ENCODE data around the gene VSIG8.

The VSIG8 gene

DNA sequence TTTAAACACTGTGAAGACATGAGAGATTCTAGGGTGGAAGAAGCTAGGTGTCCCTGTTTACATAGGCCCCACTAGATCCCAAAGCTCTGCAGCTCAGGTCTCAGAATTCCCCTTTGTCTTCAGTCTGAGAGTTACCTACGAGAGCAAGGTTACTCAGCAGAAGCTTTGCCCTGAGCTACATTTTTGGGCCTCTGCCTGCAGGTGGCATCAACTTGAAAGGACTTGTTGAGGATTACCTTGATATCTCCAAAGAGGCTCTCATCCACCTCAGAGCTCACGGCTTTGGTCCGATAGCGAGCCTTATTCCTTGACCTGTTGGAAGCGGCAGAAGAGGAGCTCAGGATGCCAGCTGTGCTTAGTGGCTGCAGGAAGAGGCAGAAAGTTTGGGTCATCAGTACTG is 30.5 kb upstream of the VSIG8 start:
- no peak overlapping the region for H3K27ac ChIP-seq (replicated peaks)
- no peaks in the 10 kb centered on the region for H3K27me3 ChIP-seq (ENCODE audit: insufficient read depth, poor library complexity, severe bottlenecking)
- TF ChIP-seq POLR2AphosphoS5 (IDR thresholded peaks at IDR 0.05; ENCODE audit: low read depth) (no peak), GABPA (IDR thresholded peaks at IDR 0.05; ENCODE audit: low read depth) (no peak), REST (IDR thresholded peaks at IDR 0.05; ENCODE audit: insufficient replicate concordance, low read depth) (no peak), SPI1 (IDR thresholded peaks at IDR 0.05; ENCODE audit: borderline replicate concordance, low read depth) (no peak)
- TF ChIP-seq, protein P1, sequence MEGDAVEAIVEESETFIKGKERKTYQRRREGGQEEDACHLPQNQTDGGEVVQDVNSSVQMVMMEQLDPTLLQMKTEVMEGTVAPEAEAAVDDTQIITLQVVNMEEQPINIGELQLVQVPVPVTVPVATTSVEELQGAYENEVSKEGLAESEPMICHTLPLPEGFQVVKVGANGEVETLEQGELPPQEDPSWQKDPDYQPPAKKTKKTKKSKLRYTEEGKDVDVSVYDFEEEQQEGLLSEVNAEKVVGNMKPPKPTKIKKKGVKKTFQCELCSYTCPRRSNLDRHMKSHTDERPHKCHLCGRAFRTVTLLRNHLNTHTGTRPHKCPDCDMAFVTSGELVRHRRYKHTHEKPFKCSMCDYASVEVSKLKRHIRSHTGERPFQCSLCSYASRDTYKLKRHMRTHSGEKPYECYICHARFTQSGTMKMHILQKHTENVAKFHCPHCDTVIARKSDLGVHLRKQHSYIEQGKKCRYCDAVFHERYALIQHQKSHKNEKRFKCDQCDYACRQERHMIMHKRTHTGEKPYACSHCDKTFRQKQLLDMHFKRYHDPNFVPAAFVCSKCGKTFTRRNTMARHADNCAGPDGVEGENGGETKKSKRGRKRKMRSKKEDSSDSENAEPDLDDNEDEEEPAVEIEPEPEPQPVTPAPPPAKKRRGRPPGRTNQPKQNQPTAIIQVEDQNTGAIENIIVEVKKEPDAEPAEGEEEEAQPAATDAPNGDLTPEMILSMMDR (IDR thresholded peaks at IDR 0.05; ENCODE audit: insufficient read depth, low read length) = no peak
- no peak overlapping the region for H3K4me3 ChIP-seq (replicated peaks; ENCODE audit: insufficient read depth, low read length)
- DNase-seq (ENCODE audit: low read depth in 1 of 2, low spot score in 1 of 2) = no peak

GRCh38 chr1:159891275-159892157 is 29.1 kb upstream of the VSIG8 start:
- no peaks in the 10 kb centered on the region for H3K27me3 ChIP-seq (ENCODE audit: insufficient read depth, poor library complexity, severe bottlenecking)
- no peak overlapping the region for H3K4me3 ChIP-seq (replicated peaks; ENCODE audit: insufficient read depth, low read length)
- peak; percentile 81 to 84 for DNase-seq (ENCODE audit: low read depth in 1 of 2, low spot score in 1 of 2)
- TF ChIP-seq, protein P1 (IDR thresholded peaks at IDR 0.05; ENCODE audit: insufficient read depth, low read length) = peak; percentile 99
- no peak for TF ChIP-seq REST (IDR thresholded peaks at IDR 0.05; ENCODE audit: insufficient replicate concordance, low read depth)
- H3K27ac ChIP-seq (replicated peaks) = no peak overlapping the region

DNA sequence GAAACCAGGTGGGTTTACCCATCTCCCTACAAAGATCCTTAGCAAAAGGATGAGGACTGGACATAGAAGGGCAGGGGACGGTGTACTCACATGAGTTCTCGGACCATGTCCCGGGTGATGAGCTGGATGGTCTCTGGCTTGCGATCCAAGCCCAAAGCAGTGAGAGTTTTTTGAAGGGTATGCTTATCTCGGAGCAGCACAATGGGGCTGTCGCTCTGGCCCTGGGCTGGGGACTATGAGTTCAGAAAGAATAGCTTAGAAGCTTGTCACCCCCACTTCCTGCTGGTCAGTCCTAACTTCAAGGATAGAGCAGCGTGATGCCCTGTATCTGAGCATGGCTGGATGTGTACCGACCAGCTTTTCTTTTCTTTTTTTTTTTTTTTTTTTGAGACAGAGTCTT is 27.9 kb upstream of the VSIG8 start:
- Histone ChIP-seq H3K27me3 (ENCODE audit: insufficient read depth, poor library complexity, severe bottlenecking) (no peaks in the 10 kb centered on the region), H3K27ac (replicated peaks) (no peak overlapping the region), H3K4me3 (replicated peaks; ENCODE audit: insufficient read depth, low read length) (no peak overlapping the region)
- TF ChIP-seq SPI1 (IDR thresholded peaks at IDR 0.05; ENCODE audit: borderline replicate concordance, low read depth) (no peak), POLR2AphosphoS5 (IDR thresholded peaks at IDR 0.05; ENCODE audit: low read depth) (no peak), GABPA (IDR thresholded peaks at IDR 0.05; ENCODE audit: low read depth) (no peak), REST (IDR thresholded peaks at IDR 0.05; ENCODE audit: insufficient replicate concordance, low read depth) (no peak)
- TF ChIP-seq, protein P1 (IDR thresholded peaks at IDR 0.05; ENCODE audit: insufficient read depth, low read length) = no peak
- DNase-seq (ENCODE audit: low read depth in 1 of 2, low spot score in 1 of 2) = no peak
